RWPE2 (cell line): ENCODE measurements around the gene NYNRIN.

Source experiments
- ATAC-seq: fragments of 200-7000 bp; cut with Tn5 transposase; 3 replicates; pipeline ENCODE4 v1.9.1; 2021; ENCODE audit warnings: low read depth
- DNase-seq: peaks from one replicate; pipeline ENCODE4 v3.0.0-alpha.2; 2020; ENCODE audit warnings: low spot score
- H3K27ac ChIP-seq: fragments of 450-650 bp; 2 replicates; pipeline ENCODE4 v1.5.1; 2017; ENCODE audit warnings: mild to moderate bottlenecking; ENCODE audit not compliant: poor library complexity, severe bottlenecking
- H3K27me3 ChIP-seq: fragments of 250-450 bp; sonication (Bioruptor Pico); 2 replicates; pipeline ENCODE4 v1.5.1; 2021; ENCODE audit warnings: mild to moderate bottlenecking, moderate library complexity; ENCODE audit not compliant: insufficient read depth, poor library complexity, severe bottlenecking
- H3K36me3 ChIP-seq: fragments of 250-450 bp; sonication (Bioruptor Pico); 2 replicates; pipeline ENCODE4 v1.5.1; 2020; ENCODE audit warnings: low read depth, mild to moderate bottlenecking, moderate library complexity
- H3K4me1 ChIP-seq: fragments of 250-450 bp; sonication (Bioruptor Pico); 2 replicates; pipeline ENCODE4 v1.5.1; 2021; ENCODE audit warnings: mild to moderate bottlenecking, moderate library complexity; ENCODE audit not compliant: insufficient read depth, poor library complexity, severe bottlenecking
- H3K4me3 ChIP-seq: fragments of 250-450 bp; sonication (Bioruptor Pico); 2 replicates; pipeline ENCODE4 v1.5.1; 2021; ENCODE audit warnings: mild to moderate bottlenecking, moderate library complexity; ENCODE audit not compliant: severe bottlenecking
- H3K9me3 ChIP-seq: fragments of 250-450 bp; sonication (Bioruptor Pico); 2 replicates; pipeline ENCODE4 v1.5.1; 2021; ENCODE audit warnings: mild to moderate bottlenecking, moderate library complexity; ENCODE audit not compliant: severe bottlenecking
- TF ChIP-seq, protein P1 (sequence below): fragments of 450-650 bp; IDR thresholded peaks from one replicate; pipeline ENCODE4 v1.5.1; 2017; ENCODE audit warnings: mild to moderate bottlenecking, moderate library complexity; ENCODE audit not compliant: poor library complexity, severe bottlenecking

Gene NYNRIN

GRCh38 chr14:24459331-24459730 is 60.5 kb downstream of the NYNRIN start:
- H3K4me1 ChIP-seq, result peaks cover 3% of the 10 kb centered on the region
- ATAC-seq, result no peak
- no peak for DNase-seq
- no peak overlapping the region for H3K27ac ChIP-seq
- TF ChIP-seq, protein P1, sequence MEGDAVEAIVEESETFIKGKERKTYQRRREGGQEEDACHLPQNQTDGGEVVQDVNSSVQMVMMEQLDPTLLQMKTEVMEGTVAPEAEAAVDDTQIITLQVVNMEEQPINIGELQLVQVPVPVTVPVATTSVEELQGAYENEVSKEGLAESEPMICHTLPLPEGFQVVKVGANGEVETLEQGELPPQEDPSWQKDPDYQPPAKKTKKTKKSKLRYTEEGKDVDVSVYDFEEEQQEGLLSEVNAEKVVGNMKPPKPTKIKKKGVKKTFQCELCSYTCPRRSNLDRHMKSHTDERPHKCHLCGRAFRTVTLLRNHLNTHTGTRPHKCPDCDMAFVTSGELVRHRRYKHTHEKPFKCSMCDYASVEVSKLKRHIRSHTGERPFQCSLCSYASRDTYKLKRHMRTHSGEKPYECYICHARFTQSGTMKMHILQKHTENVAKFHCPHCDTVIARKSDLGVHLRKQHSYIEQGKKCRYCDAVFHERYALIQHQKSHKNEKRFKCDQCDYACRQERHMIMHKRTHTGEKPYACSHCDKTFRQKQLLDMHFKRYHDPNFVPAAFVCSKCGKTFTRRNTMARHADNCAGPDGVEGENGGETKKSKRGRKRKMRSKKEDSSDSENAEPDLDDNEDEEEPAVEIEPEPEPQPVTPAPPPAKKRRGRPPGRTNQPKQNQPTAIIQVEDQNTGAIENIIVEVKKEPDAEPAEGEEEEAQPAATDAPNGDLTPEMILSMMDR, result no peak
- no peak overlapping the region for H3K4me3 ChIP-seq
- no peaks in the 10 kb centered on the region for H3K27me3 ChIP-seq
- H3K36me3 ChIP-seq, result 0 out of 2 replicates have a peak, but pooled peaks cover 4% of the 10 kb centered on the region
- peaks cover 3% of the 10 kb centered on the region for H3K9me3 ChIP-seq

DNA sequence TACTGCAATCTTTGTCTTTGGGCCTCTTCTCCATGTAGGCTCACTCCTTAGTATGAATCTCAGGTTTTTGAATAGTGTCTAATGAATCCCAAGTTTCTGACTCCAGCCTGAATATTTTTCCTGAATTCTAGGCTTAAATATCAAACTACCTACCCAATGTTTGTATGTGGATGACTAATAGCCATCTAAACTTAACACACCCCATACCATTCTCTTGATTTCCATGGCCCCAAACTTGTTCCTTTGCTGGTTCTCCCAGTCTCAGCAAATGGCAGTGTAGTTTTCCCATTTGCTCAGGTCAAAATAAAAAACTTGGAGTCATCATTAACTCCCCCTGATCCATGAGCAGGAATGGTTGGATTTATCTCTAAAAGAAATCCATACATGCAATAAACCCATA is 62.5 kb downstream of the NYNRIN start:
- Histone ChIP-seq H3K36me3 (no peaks in the 10 kb centered on the region), H3K4me1 (no peaks in the 10 kb centered on the region), H3K27ac (no peak overlapping the region), H3K4me3 (no peak overlapping the region), H3K27me3 (no peaks in the 10 kb centered on the region), H3K9me3 (no peaks in the 10 kb centered on the region)
- TF ChIP-seq, protein P1, result no peak
- ATAC-seq (peak; percentile 66), DNase-seq (no peak)

DNA sequence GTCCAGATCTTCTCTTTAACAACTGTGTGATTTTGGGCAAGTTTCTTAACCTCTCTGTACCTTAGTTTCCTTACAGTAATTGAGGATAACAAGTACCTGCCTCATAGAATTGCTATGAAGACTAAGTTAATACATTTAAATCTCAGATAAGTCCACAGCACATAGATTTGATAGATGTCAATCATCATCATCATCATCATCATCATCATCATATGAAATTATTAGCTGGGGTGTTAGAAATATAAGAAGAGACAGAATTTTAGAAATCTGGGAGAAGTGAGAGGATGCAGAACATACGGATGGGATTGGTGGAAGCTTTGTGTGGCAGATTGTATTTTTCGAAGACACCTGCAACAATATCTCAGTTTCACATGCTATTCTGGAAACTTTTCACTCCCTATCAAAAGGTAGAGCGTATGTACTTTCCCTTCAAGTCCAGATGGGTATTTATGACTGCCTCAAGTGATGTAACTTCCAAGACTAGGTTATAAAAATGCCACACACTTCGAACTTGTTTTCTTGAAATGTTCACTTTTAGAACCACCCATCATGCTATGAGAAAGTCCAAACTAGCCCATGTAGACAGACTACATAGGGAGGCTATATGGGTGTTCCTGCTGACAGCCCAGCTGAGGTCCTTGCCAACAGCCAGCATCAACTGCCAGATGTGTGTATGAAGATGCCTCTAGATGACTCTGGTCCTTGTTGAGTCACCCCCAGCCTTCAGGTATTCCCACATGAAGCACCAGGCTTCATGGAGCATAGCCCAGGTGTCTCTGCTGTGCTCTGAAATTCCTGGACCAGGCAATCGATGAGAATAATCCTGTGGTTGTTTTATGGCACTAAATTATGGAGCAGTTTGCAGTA is 64.4 kb downstream of the NYNRIN start:
- Histone ChIP-seq H3K4me1 (no peaks in the 10 kb centered on the region), H3K27ac (no peak overlapping the region), H3K27me3 (no peaks in the 10 kb centered on the region), H3K4me3 (no peak overlapping the region), H3K36me3 (no peaks in the 10 kb centered on the region), H3K9me3 (no peaks in the 10 kb centered on the region)
- TF ChIP-seq, protein P1, result no peak
- DNase-seq (no peak), ATAC-seq (no peak)

- Histone ChIP-seq H3K9me3 (no peaks in the 10 kb centered on the region), H3K27ac (no peak overlapping the region), H3K4me1 (no peaks in the 10 kb centered on the region), H3K27me3 (no peaks in the 10 kb centered on the region), H3K36me3 (no peaks in the 10 kb centered on the region), H3K4me3 (no peak overlapping the region)
- DNase-seq (no peak), ATAC-seq (no peak)
- TF ChIP-seq, protein P1, result no peak
Measured at GRCh38 chr14:24463884-24464785, 65.3 kb downstream of the NYNRIN start.
